Liver (tissue), 9 donors: Measurements from ENCODE around the gene RETN. TPM values are rescaled to one million over a fixed set of nuclear protein-coding genes. Genes with fewer than 3 reads are reported as not detected.
A peak's percentile ranks its signal among the peaks of the same experiment; 100 is the strongest.

Experiments used
- DNase-seq: peaks from one replicate; pipeline ENCODE4 v3.0.0-alpha.2; 2017; ENCODE audit warnings: low spot score
- H3K27ac ChIP-seq, 2 donors: one replicate each; pipeline ENCODE4 v1.7.0; 2013; ENCODE audit warnings: inconsistent platforms in 2 of 2, low read length in 2 of 2, control low read depth in 1 of 2, low read depth in 1 of 2, mild to moderate bottlenecking in 1 of 2
- H3K27me3 ChIP-seq, 4 donors: one replicate each; pipeline versions ENCODE4 v1.6.1 to v1.7.0; 2013; ENCODE audit warnings: low read length in 3 of 4, inconsistent platforms in 1 of 4, mild to moderate bottlenecking in 1 of 4, moderate library complexity in 1 of 4; ENCODE audit not compliant: control insufficient read depth in 4 of 4, insufficient read depth in 4 of 4
- H3K36me3 ChIP-seq, 4 donors: one replicate each; pipeline versions ENCODE4 v1.6.1 to v1.7.0; 2013; ENCODE audit warnings: low read length in 3 of 4, mild to moderate bottlenecking in 3 of 4, low read depth in 1 of 4, moderate library complexity in 1 of 4; ENCODE audit not compliant: control insufficient read depth in 4 of 4, insufficient read depth in 3 of 4
- H3K4me1 ChIP-seq, 4 donors: one replicate each; pipeline versions ENCODE4 v1.6.1 to v1.7.0; 2013; ENCODE audit warnings: low read length in 3 of 4, mild to moderate bottlenecking in 3 of 4, moderate library complexity in 1 of 4; ENCODE audit not compliant: control insufficient read depth in 4 of 4, insufficient read depth in 4 of 4
- H3K4me3 ChIP-seq, 3 donors: one replicate each; pipeline versions ENCODE4 v1.6.1 to v1.7.0; 2013; ENCODE audit warnings: low read length in 3 of 3, control low read depth in 1 of 3, low read depth in 1 of 3, mild to moderate bottlenecking in 1 of 3
- H3K9ac ChIP-seq, 2 donors: one replicate each; pipeline ENCODE4 v1.7.0; 2013; ENCODE audit warnings: low read length in 2 of 2, mild to moderate bottlenecking in 2 of 2, moderate library complexity in 2 of 2, control low read depth in 1 of 2, low read depth in 1 of 2
- H3K9me3 ChIP-seq, 4 donors: one replicate each; pipeline versions ENCODE4 v1.6.1 to v1.7.0; 2013; ENCODE audit warnings: low read length in 3 of 4; ENCODE audit not compliant: control insufficient read depth in 4 of 4
- ATF3 ChIP-seq: IDR thresholded peaks from 2 replicates; pipeline ENCODE4 v1.6.1; 2016; ENCODE audit warnings: antibody characterized with exemption
- CTCF ChIP-seq: fragments of 150-350 bp; IDR thresholded peaks from 2 replicates; pipeline ENCODE4 v1.5.1; 2017; ENCODE audit warnings: improper control_type of control experiment, low read depth, low read length; ENCODE audit not compliant: missing input control
- EGR1 ChIP-seq, 2 donors: IDR thresholded peaks; 2 replicates each; pipeline ENCODE4 v1.6.1; 2016 to 2018; ENCODE audit warnings: antibody characterized with exemption in 2 of 2, low read depth in 2 of 2
- FOXA1 ChIP-seq: IDR thresholded peaks from 2 replicates; pipeline ENCODE4 v1.6.1; 2016; ENCODE audit warnings: antibody characterized with exemption
- GABPA ChIP-seq, 2 donors: IDR thresholded peaks in 1 of 2; conservative IDR thresholded peaks in 1 of 2; 2 replicates each; pipeline ENCODE4 v1.6.1; 2016; ENCODE audit warnings: antibody characterized with exemption in 2 of 2, mild to moderate bottlenecking in 1 of 2, moderate library complexity in 1 of 2
- HNF4A ChIP-seq, 2 donors: conservative IDR thresholded peaks; 2 replicates each; pipeline ENCODE4 v1.6.1; 2016; ENCODE audit warnings: antibody characterized with exemption in 2 of 2, mild to moderate bottlenecking in 2 of 2
- HNF4G ChIP-seq: IDR thresholded peaks from 2 replicates; pipeline ENCODE4 v1.6.1; 2016; ENCODE audit warnings: antibody characterized with exemption
- JUND ChIP-seq, 2 donors: IDR thresholded peaks; 2 replicates each; pipeline ENCODE4 v1.6.1; 2016; ENCODE audit warnings: antibody characterized with exemption in 2 of 2
- MAX ChIP-seq: IDR thresholded peaks from 2 replicates; pipeline ENCODE4 v1.6.1; 2016; ENCODE audit warnings: antibody characterized with exemption
- NR2F2 ChIP-seq: IDR thresholded peaks from 2 replicates; pipeline ENCODE4 v1.6.1; 2016; ENCODE audit warnings: antibody characterized with exemption
- REST ChIP-seq: IDR thresholded peaks from 2 replicates; pipeline ENCODE4 v1.6.1; 2016; ENCODE audit warnings: antibody characterized with exemption, mild to moderate bottlenecking
- RXRA ChIP-seq, 2 donors: IDR thresholded peaks; 2 replicates each; pipeline ENCODE4 v1.6.1; 2017 to 2018; ENCODE audit warnings: antibody characterized with exemption in 2 of 2, mild to moderate bottlenecking in 1 of 2
- SP1 ChIP-seq: IDR thresholded peaks from 2 replicates; pipeline ENCODE4 v1.6.1; 2018; ENCODE audit warnings: antibody characterized with exemption, mild to moderate bottlenecking
- TAF1 ChIP-seq: conservative IDR thresholded peaks from 2 replicates; pipeline ENCODE4 v1.6.1; 2016; ENCODE audit warnings: antibody characterized with exemption, mild to moderate bottlenecking
- YY1 ChIP-seq: IDR thresholded peaks from 2 replicates; pipeline ENCODE4 v1.6.1; 2016; ENCODE audit warnings: antibody characterized with exemption, mild to moderate bottlenecking
- WGBS: extraction: QIAGEN DNeasy Blood & Tissue Kit; methylation state at CpG from one replicate; pipeline ENCODE4 v1.1.7; 2013; 5-methylcytosine and 5-hydroxymethylcytosine counted together
- polyA plus RNA-seq, 2 donors: library from polyadenylated mRNA; stranded (reverse) in 1 of 2; unstranded in 1 of 2; fragments of 200-250 nt in 1 of 2; fragments of >200 nt in 1 of 2; fragmentation: Nextera tagmentation in 1 of 2; extraction: Ambion mirVana in 1 of 2; gene quantifications; one replicate each; pipeline versions ENCODE4 v1.2.1 to v1.2.3, GENCODE V29; 2013 to 2015
- total RNA-seq, 2 donors: library from RNA; depleted of rRNA; stranded (reverse); fragments of >200 nt; gene quantifications; one replicate each; pipeline ENCODE4 v1.2.3, GENCODE V29; 2014
- TF ChIP-seq, protein P1 (sequence below): IDR thresholded peaks from 2 replicates; pipeline ENCODE4 v1.6.1; 2016; ENCODE audit warnings: antibody characterized with exemption
- donor health status: healthy.
- donor health status: healthy.
- donor health status: healthy.
- donor health status: healthy.
- donor health status: healthy.

Gene RETN
- total and polyA plus RNA-seq, 4 donors, result 1.9 to 11.5 TPM; not detected in 2

DNA sequence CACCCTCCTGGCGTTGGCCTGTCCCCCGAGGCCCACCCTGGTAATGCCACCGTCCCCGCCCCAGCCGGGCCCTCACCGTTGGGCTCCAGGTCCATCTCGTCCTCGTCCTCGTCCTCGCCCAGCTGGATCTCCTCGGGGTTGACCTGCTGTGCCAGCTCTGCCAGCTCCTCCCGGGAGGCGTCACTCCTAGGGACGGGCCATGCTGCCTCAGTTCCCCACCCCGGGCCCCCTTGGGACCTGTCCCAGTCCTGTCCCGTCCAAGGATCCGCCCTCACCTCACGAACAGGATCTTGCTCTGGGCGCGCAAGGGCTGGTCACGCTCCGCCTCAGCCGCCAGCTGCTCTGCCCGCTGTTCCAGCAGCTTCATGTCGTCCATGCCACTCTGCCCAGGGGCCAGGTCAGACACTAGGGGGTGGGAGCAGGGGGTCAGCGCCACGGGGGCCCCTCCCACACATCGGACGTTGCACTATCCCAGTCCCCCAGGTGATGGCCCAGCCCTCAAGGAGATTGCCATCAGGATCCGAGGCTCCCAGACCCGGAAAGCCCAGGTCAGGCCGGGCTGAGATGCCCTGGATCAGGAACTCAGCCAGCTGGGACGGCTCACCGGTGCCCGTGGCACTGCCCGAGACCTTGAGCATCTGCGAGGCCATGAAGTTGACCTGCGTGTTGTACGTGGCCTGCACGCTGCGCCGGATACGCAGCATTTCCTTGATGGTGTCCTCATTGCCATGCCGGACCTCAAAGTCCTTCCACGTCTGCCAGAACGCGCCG, 49.0 kb upstream of the RETN start:
- H3K9me3 ChIP-seq, result no peaks in the 10 kb centered on the region
- no peak overlapping the region for H3K4me3 ChIP-seq
- DNase-seq, result no peak
- 62% methylated on average over 48 of the region's 48 CpGs for WGBS
- H3K27ac ChIP-seq, result peak overlapping the region; percentile 86 to 94
- H3K4me1 ChIP-seq, result peaks cover 17 to 36% (median 27%) of the 10 kb centered on the region in 4 donors
- TF ChIP-seq TAF1 (no peak), HNF4A (conservative IDR thresholded peaks at IDR 0.05) (no peak), JUND (IDR thresholded peaks at IDR 0.05) (no peak), RXRA (IDR thresholded peaks at IDR 0.05) (no peak), NR2F2 (no peak), ATF3 (no peak), CTCF (no peak), REST (no peak), YY1 (no peak), FOXA1 (no peak), HNF4G (no peak), GABPA (IDR thresholded peaks at IDR 0.05 in 1 of 2, conservative IDR thresholded peaks at IDR 0.05 in 1 of 2) (no peak), SP1 (no peak), EGR1 (IDR thresholded peaks at IDR 0.05; ENCODE audit: low read depth in 2 of 2) (no peak), MAX (no peak)
- TF ChIP-seq, protein P1, sequence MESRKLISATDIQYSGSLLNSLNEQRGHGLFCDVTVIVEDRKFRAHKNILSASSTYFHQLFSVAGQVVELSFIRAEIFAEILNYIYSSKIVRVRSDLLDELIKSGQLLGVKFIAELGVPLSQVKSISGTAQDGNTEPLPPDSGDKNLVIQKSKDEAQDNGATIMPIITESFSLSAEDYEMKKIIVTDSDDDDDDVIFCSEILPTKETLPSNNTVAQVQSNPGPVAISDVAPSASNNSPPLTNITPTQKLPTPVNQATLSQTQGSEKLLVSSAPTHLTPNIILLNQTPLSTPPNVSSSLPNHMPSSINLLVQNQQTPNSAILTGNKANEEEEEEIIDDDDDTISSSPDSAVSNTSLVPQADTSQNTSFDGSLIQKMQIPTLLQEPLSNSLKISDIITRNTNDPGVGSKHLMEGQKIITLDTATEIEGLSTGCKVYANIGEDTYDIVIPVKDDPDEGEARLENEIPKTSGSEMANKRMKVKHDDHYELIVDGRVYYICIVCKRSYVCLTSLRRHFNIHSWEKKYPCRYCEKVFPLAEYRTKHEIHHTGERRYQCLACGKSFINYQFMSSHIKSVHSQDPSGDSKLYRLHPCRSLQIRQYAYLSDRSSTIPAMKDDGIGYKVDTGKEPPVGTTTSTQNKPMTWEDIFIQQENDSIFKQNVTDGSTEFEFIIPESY, result no peak
- no peaks in the 10 kb centered on the region for H3K27me3 ChIP-seq
- peaks cover 9 to 46% (median 30%) of the 10 kb centered on the region in 4 donors for H3K36me3 ChIP-seq
- no peak overlapping the region for H3K9ac ChIP-seq
